Fibroblast of the conjunctiva (primary cell): ENCODE measurements around the gene COPG2.

Experiments
- DNase-seq: peaks from one replicate; pipeline ENCODE4 v3.0.0-alpha.2; 2010; ENCODE audit warnings: low read depth

The COPG2 gene

GRCh38 chr7:130471974-130472373, 196.6 kb downstream of the COPG2 start:
- DNase-seq, result no peak

GRCh38 chr7:130468612-130469011, 199.9 kb downstream of the COPG2 start:
- no peak for DNase-seq

- DNase-seq, result no peak
Measured at GRCh38 chr7:130463553-130464434, 204.8 kb downstream of the COPG2 start.

- DNase-seq, result no peak
Measured at GRCh38 chr7:130461272-130461671, 207.3 kb downstream of the COPG2 start.

- no peak for DNase-seq
Measured at GRCh38 chr7:130458257-130458656, 210.3 kb downstream of the COPG2 start.
